Prostate gland (tissue), 2 donors: Measurements from ENCODE around the gene SIPA1L3.

Source experiments
- POLR2A ChIP-seq: fragments of 450-650 bp; IDR thresholded peaks from one replicate; pipeline ENCODE4 v1.6.1; 2016; ENCODE audit warnings: antibody characterized with exemption, mild to moderate bottlenecking
- POLR2AphosphoS5 ChIP-seq: sonication (generic); formaldehyde crosslinking; IDR thresholded peaks from one replicate; pipeline ENCODE4 v1.6.1; 2017; ENCODE audit warnings: antibody characterized with exemption
- TF ChIP-seq, protein P1 (sequence below), 4 experiments: fragments of 200-600 bp in 2 of 4; fragments of 450-650 bp in 2 of 4; sonication (generic) in 2 of 4; IDR thresholded peaks; 1 replicate in 3 of 4; 2 replicates in 1 of 4; pipeline ENCODE4 v1.5.1; 2016 to 2019; ENCODE audit warnings: antibody characterized with exemption in 4 of 4, mild to moderate bottlenecking in 2 of 4, moderate library complexity in 2 of 4

DNA sequence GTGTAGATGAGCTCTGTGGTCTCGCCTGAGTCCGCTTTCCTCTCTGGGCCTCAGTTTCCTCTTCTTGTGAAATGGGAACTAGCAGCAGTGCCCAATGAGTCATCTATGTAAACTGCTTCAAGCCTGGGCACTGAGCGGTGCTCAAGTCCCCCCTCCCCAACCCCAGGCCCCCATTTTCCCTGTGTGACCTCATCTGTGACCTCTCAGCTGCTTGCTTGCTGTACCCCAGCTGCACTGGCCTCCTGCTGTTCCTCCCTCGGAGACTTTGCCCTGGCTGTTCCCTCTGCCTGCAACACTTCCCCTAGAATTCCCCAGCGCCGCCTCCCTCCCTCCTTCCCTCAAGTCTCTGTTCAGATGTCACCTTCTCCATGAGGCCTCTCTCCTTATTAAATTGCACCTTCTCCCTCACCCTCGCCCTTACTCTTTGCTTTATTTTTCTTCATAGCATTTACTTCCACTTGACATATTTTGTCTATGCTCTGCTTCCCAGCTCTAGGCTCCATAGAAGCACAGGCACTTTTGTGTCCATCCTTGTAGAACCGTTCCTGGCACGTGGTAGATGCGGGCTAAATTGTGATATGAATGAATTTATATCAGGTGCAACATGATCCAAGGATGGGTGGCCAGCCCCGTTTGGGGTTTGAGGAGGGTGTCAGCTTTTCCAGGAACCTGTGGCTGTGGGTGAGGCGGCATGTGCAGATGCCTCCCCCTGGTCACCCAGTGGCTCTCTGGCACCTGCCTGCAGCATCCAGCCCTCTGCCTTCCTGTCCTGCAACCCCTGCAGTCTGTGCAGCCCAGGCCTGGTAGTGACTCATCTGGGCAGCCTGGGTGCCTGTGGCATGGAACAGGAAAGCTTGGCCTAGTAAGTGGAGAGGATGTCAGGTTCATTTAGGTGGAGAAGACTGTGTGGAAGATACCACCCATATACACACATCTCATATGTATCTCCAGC, 26.3 kb downstream of the SIPA1L3 start:
- TF ChIP-seq, protein P1, sequence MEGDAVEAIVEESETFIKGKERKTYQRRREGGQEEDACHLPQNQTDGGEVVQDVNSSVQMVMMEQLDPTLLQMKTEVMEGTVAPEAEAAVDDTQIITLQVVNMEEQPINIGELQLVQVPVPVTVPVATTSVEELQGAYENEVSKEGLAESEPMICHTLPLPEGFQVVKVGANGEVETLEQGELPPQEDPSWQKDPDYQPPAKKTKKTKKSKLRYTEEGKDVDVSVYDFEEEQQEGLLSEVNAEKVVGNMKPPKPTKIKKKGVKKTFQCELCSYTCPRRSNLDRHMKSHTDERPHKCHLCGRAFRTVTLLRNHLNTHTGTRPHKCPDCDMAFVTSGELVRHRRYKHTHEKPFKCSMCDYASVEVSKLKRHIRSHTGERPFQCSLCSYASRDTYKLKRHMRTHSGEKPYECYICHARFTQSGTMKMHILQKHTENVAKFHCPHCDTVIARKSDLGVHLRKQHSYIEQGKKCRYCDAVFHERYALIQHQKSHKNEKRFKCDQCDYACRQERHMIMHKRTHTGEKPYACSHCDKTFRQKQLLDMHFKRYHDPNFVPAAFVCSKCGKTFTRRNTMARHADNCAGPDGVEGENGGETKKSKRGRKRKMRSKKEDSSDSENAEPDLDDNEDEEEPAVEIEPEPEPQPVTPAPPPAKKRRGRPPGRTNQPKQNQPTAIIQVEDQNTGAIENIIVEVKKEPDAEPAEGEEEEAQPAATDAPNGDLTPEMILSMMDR (IDR thresholded peaks at IDR 0.05): no peak
- TF ChIP-seq POLR2A: no peak
- TF ChIP-seq POLR2AphosphoS5: no peak
